ENCODE measurements around the gene MZF1.
A peak's percentile ranks its signal among the peaks of the same experiment; 100 is the strongest.
"Not testable (repeated sequence)": the region's sequence is repeated elsewhere in the genome, so short reads cannot be mapped to it uniquely, and the experiment has no call there.

Gene MZF1

GRCh38 chr19:58554494-58555368, 18.4 kb downstream of the MZF1 start, which contains the start of gene CHMP2A:
Gene CHMP2A, minus strand, starts transcription at chr19:58555105. Its CDS starts 893 bp downstream, at chr19:58554212.
- peak; percentile 97 for DNase-seq

GRCh38 chr19:58553799-58554493, 19.2 kb downstream of the MZF1 start:
- DNase-seq: no peak

- DNase-seq: no peak
Measured at GRCh38 chr19:58552655-58553054, 20.5 kb downstream of the MZF1 start.

GRCh38 chr19:58551577-58552471, 21.3 kb downstream of the MZF1 start:
- no peak for DNase-seq

- no peak for DNase-seq
Measured at GRCh38 chr19:58551123-58551497, 22.0 kb downstream of the MZF1 start.

- no peak for DNase-seq
Measured at GRCh38 chr19:58550362-58551122, 22.6 kb downstream of the MZF1 start.

- no peak for DNase-seq
Measured at GRCh38 chr19:58549664-58550361, 23.3 kb downstream of the MZF1 start.

- no peak for DNase-seq
Measured at GRCh38 chr19:58548859-58549663, 24.1 kb downstream of the MZF1 start.

- DNase-seq: no peak
Measured at GRCh38 chr19:58547323-58548312, 25.5 kb downstream of the MZF1 start.

GRCh38 chr19:58546019-58546530, 27.1 kb downstream of the MZF1 start:
- no peak for DNase-seq

GRCh38 chr19:58545286-58546018, 27.7 kb downstream of the MZF1 start:
- DNase-seq: no peak

GRCh38 chr19:58544591-58545285, 28.4 kb downstream of the MZF1 start:
- DNase-seq: peak; percentile 67

- DNase-seq: peak; percentile 100
Measured at GRCh38 chr19:58543826-58544590, 29.1 kb downstream of the MZF1 start, which contains the start of gene TRIM28. Gene TRIM28, plus strand, starts transcription at chr19:58544064. Its CDS starts 694 bp downstream, at chr19:58544758.

GRCh38 chr19:58542641-58543372, 30.3 kb downstream of the MZF1 start:
- not testable (repeated sequence) for DNase-seq

GRCh38 chr19:58539169-58539559, 34.0 kb downstream of the MZF1 start:
- not testable (repeated sequence) for DNase-seq
